ENCODE data around the gene GPN1.
"Not testable (repeated sequence)": the region's sequence is repeated elsewhere in the genome, so short reads cannot be mapped to it uniquely, and the experiment has no call there.

Gene GPN1

DNA sequence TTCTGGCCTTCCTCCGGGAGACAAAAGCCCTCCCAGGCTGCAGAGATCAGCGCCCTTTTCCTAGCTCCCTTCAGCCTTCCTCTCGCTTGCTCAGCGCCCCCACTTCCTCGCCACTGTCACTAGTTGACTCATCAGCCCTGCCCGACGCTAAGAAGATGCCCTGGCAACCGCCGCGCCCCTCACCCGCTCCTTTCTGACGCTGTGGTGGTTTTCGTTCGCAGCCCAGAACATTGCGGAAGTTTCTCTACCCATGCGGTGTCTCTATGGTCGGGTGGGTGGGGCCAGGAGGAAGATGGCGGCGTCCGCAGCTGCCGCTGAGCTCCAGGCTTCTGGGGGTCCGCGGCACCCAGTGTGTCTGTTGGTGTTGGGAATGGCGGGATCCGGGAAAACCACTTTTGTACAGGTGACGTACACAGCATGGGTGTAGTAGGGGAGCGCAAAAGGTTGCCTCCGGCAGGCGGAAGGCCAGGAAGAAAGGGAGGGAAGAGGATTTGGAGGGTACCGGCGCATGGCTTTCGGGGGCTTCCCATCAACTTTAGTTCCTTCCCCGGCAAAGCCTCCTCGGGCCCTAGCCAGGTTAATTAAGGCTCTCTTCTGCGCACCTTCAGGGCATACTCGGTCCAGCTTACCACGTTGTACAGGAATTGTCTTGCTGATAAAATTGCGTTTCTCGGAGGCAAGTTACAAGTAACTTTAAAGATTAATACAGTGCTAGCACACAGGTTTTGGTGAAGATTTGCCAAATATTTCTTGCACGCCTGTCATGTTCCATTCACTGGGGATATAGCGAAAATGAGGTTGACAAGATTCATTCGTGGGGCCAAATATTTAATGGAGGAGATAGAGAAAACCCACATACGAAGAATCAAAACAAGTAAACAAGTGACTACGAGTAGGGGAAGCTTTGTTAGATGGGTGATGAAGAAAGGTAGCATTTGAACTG lies at the start of gene GPN1, which contains the start of gene CCDC121:
Gene GPN1 (plus strand): TSS at position 284 of the 943 bp plus-strand sequence. CDS start 9 bp downstream, at position 293.
Gene CCDC121 (minus strand): TSS at position 246 of the 943 bp plus-strand sequence. CDS start 1,213 bp downstream, outside the sequence.
- peak; percentile 94 for DNase-seq

DNA sequence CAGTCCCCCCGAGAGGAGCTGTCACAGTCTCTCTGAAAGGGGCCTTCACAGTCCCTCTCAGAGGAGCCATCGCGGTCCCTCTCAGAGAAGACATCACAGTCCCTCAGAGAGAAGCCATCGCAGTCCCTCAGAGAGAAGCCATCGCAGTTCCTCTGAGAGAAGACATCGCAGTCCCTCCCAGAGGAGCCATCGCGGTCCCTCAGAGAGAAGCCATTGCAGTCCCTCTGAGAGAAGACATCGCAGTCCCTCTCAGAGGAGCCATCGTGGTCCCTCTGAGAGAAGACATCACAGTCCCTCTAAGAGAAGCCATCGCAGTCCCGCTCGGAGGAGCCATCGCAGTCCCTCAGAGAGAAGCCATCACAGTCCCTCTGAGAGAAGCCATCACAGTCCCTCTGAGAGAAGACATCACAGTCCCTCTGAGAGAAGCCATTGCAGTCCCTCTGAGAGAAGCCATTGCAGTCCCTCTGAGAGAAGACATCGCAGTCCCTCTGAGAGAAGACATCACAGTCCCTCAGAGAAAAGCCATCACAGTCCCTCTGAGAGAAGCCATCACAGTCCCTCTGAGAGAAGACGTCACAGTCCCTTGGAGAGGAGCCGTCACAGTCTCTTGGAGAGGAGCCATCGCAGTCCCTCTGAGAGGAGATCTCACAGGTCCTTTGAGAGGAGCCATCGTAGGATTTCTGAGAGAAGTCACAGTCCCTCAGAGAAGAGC lies 47.3 kb upstream of the GPN1 start:
- DNase-seq, result no peak

DNA sequence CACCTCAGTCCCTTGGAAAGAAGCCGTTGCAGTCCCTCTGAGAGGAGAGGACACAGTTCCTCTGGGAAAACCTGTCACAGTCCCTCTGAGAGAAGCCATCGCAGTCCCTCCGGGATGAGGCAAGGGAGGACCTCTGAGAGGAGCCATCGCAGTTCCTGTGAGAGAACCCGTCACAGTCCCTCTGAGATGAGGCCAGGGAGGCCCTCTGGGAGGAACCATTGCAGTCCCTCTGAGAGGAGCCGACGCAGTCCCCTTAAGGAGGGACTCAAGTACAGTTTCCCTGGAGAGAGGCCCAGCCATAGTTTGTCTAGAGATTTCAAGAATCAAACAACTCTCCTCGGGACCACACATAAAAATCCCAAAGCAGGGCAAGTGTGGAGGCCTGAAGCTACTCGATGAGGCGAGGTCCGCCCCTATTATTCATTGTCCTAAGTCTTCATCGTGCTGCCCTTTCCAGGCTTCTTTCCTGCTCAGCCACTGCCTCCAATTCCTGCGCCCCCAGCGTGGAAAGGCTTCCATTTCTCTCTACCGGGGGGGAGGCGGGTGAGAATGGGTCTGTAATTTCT lies 46.6 kb upstream of the GPN1 start:
- no peak for DNase-seq

GRCh38 chr2:27582695-27583389 lies 46.0 kb upstream of the GPN1 start, which contains the start of gene ZNF512:
Gene ZNF512 (plus strand): TSS chr2:27583042. CDS start chr2:27583113, 71 bp downstream.
- DNase-seq, result peak; percentile 99

GRCh38 chr2:27583390-27583915 lies 45.4 kb upstream of the GPN1 start:
- DNase-seq, result no peak

DNA sequence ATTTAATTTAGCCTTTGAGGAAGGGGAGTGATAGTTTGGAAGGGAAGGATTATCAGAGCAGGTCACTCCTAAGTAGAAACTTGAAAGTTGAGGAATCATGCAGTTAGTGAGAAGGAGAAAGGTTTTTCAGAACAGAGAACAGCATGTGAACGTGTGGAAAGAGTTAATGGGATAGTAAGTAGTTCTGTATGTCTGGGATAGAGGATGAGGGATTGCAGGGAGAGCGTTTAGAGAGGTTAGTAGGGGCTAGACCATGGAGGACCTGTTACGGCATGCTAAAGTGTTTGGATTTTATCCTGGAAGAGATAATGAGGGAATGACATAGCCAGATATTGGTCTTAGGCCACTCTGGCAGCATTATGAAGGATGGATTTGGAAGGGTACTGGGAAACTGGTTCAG lies 44.3 kb upstream of the GPN1 start:
- no peak for DNase-seq

DNA sequence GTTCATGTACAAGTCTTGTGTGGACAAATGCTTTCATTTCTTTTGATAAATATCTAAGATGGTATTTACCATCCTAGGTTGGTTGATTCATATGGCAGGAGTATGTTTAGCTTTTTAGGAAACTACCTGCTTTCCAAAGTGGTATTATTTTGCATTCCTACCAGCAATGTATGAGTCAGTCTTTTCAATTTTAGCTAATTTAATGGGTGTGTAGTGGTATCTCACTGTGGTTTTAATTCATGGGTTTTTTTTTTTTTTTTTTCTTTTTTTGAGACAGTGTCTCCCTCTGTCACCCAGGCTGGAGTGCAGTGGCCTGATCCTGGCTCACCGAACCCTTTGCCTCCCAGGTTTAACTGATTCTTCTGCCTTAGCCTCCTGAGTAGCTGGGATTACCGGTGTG lies 41.8 kb upstream of the GPN1 start:
- no peak for DNase-seq

- DNase-seq, result no peak
Measured at GRCh38 chr2:27588308-27588707, 40.5 kb upstream of the GPN1 start.

- no peak for DNase-seq
Measured at GRCh38 chr2:27591745-27592144, 37.1 kb upstream of the GPN1 start.

DNA sequence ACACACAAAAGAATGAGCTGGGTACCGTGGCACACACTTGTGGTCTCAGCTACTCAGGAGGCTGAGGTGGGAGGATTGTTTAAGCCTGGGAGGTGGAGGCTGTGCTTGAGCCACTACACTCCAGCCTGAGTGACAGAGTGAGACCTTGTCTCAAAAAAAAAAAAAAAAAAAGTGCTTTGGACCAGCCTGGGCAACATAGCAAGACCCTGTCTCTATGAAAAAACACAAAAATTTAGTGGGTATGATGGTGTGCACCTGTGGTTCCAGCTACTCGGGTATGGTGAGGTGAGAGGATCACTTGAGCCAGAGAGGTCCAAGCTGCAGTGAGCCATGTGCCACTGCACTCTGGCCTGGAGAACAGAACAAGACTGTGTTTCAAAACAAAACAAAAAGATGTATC lies 35.6 kb upstream of the GPN1 start:
- DNase-seq, result no peak

DNA sequence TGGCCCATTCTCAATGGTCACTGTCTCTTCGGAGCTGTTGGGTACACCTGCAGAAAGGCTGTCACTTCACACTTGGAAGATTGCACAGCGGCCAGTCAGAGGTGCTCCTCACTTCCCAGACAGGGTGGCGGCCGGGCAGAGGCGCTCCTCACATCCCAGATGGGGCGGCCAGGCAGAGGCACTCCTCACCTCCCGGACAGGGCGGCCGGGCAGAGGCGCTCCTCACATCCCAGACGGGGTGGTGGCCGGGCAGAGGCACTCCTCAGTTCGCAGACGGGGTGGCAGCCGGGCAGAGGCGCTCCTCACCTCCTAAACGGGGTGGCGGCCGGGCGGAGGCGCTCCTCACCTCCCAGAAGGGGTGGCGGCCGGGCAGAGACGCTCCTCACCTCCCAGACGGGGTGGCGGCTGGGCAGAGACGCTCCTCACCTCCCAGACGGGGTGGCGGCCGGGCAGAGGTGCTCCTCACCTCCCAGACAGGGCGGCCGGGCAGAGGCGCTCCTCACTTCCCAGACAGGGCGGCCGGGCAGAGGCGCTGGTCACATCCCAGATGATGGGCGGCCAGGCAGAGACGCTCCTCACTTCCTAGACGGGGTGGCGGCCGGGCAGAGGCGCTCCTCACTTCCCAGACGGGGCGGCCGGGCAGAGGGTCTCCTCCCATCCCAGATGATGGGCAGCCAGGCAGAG lies 34.7 kb upstream of the GPN1 start:
- not testable (repeated sequence) for DNase-seq

DNA sequence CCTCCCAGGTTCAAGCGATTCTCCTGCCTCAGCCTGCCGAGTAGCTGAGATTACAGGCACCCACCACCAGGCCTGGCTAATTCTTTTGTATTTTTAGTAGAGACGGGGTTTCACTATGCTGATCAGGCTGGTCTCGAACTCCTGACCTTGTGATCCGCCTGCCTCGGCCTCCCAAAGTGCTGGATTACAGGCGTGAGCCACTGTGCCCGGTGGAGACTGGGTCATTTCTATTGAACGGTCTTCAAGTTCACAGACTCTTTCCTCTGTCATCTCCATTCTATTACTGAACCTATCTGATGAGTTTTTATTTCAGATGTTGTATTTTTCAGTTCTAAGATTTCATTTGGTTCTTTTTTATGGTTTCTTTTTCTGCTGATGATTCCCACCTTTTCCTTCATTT lies 33.4 kb upstream of the GPN1 start:
- DNase-seq, result not testable (repeated sequence)

DNA sequence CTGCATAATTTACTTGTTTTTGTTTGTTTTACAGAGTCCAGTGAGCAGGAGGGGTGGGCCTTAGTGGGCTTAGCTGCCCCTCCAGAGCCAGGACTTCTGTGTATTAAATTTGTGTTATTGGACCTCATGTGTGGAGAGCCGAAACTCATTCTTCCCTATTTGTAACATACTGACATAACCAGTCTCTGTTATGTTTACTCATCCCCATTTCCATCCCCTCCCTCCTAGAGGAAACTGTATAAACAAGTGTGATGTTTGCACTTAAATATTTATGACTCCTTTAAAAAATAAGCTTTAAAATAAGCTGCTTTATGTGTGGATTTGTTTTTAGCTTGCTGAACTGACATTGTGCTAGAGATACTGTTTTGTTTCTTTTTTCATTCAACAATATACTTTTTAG lies 32.2 kb upstream of the GPN1 start:
- no peak for DNase-seq

DNA sequence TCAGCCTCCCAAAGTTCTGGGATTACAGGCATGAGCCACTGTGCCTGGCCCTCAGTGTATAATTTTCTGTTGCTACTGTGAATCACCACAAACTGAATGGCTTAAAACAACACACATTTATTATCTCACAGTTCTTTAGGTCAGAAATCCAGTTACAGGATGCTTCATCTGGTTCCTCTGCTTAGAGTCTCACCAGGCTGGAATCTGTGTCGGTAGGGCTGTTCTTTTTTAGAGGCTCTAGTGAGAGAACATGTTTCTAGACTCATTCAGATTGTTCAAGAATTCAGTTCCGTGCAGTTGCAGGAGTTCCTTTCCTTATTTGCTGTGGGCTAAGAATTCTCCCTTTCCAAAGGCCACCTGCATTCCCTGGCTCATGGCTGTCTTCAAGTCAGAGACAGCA lies 22.2 kb upstream of the GPN1 start:
- no peak for DNase-seq

- DNase-seq, result no peak
Measured at GRCh38 chr2:27613985-27614384, 14.9 kb upstream of the GPN1 start.

DNA sequence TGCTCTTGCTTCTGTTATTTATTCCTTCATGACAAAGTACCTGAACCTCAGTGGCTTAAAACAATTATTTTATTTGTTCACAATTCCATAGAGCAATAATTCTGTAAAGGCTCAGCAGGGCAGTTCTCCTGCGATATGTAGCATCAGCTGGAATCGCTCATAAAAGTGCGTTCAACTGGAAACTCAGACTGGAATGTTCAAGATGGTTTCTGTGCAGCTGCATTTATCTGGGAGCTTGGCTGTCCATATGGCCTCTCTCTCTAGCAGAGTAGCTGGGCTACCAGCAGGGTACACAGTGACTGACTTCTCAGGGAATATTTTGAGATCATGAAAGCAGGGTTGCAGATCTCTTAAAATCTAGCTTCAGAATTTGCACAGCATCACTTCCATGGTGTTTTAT lies 13.5 kb upstream of the GPN1 start:
- DNase-seq, result peak; percentile 87

GRCh38 chr2:27621524-27621923 lies 7.3 kb upstream of the GPN1 start:
- DNase-seq, result no peak

DNA sequence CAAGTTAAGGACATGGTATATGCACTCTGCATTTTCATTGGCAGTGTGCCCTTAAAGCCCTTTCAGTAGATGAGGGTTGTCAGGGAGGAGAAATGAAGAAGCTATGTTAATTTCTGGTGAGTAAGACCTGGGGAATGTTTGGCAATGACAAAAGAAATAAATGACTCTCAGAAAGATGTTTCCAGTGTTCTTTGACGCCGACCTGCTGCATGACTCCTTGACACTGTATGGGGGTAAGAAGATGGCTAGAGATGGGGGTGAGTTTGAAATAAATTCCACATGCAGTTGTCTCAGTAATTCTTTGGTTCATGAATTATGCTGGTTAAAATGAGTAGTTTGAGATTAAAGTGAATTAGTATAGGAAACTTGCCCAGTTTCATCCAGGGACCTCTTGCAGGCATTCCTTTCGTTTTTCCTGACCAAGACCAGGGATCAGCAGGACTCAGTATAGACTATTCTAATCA lies 5.9 kb upstream of the GPN1 start:
- no peak for DNase-seq

DNA sequence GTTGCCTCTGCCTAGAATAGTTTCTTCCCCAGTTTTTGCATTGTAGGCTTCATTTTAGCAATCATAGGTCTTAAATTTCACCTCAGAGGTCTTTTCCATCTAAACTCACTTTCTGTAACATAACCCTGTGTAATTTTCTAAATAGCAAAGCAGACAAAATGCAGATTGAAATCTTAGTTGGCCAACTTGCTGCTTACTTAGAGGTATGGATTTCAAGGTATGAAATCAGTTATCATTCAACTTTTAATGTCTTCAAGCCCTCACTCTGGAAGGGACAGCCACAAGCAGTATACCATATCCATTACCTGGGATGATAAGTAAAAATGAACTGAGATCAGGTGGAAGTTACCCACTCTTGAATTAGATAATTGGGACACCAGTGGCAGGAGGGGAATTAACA lies 3.9 kb upstream of the GPN1 start:
- no peak for DNase-seq

DNA sequence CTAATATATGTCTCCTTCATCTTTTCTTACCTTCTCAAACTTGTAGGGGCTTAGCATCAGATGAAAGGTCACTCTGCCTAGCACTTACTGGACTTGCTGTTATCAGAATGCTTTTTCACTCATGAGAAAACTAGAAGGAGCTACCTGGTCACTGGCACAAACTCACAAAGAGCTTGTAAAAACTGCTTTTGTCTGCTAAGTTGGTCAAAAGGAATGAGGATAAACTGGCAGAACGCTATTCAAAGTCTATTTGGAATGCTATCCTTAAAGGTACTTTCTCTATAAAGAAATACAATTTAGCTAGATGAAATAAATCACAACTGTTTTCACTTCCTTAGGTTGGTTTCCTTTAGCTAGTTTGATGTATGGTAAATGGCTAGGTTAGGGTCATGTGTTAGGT lies 2.5 kb upstream of the GPN1 start:
- DNase-seq, result not testable (repeated sequence)

GRCh38 chr2:27626921-27627320 lies 1.9 kb upstream of the GPN1 start:
- not testable (repeated sequence) for DNase-seq

Measured in NCI-H2171 treated with DMSO at 0.1 percent for 48 hours (cell line).